ENCODE measurements around the gene GAPDH. TPM values are rescaled to one million over a fixed set of nuclear protein-coding genes. Genes with fewer than 3 reads are reported as not detected.

GAPDH gene
- total RNA-seq, 1 donor from 2014 or later: 5,048 TPM

GRCh38 chr12:6567112-6567670, 32.9 kb downstream of the GAPDH start:
- FAIRE-seq (no peak), DNase-seq (ENCODE audit: low read depth) (peak; percentile 8)
- Histone ChIP-seq H3K27me3 (ENCODE audit: control insufficient read depth, insufficient read depth, low read length) (no peaks in the 10 kb centered on the region), H3K4me3 (ENCODE audit: low read depth, low read length) (peak overlapping the region; percentile 54), H3K36me3 (ENCODE audit: control insufficient read depth, insufficient read depth, low read length) (peaks cover 21% of the 10 kb centered on the region)
- TF ChIP-seq CTCF (IDR thresholded peaks at IDR 0.05; ENCODE audit: insufficient read depth, low read length, severe bottlenecking): no peak

DNA sequence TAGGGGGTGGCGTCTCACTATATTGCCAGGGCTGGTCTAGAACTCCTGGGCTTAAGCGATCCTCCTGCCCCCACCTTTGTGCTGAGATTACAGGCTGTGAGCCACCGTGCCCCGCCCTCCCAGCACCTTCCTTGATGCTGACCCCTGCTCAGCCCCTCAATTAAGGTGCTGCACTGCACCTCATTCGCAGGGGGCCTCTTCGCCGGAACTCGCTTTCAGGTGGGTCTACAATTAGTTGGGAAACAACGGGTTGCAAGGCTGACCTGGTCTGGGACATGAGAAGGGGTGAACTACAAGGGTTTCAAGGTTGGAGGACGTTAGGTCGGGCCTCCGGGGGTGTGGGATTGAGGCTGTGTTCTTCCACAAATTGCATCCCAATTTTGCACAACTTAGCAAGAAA, 35.0 kb downstream of the GAPDH start:
- no peak for TF ChIP-seq CTCF (IDR thresholded peaks at IDR 0.05; ENCODE audit: insufficient read depth, low read length, severe bottlenecking)
- Histone ChIP-seq H3K4me3 (ENCODE audit: low read depth, low read length) (no peak overlapping the region), H3K27me3 (ENCODE audit: control insufficient read depth, insufficient read depth, low read length) (no peaks in the 10 kb centered on the region), H3K36me3 (ENCODE audit: control insufficient read depth, insufficient read depth, low read length) (peaks cover 15% of the 10 kb centered on the region)
- FAIRE-seq: no peak
- no peak for DNase-seq (ENCODE audit: low read depth)

- Histone ChIP-seq H3K27me3 (ENCODE audit: control insufficient read depth, insufficient read depth, low read length) (no peaks in the 10 kb centered on the region), H3K36me3 (ENCODE audit: control insufficient read depth, insufficient read depth, low read length) (peaks cover 17% of the 10 kb centered on the region), H3K4me3 (ENCODE audit: low read depth, low read length) (no peak overlapping the region)
- no peak for TF ChIP-seq CTCF (IDR thresholded peaks at IDR 0.05; ENCODE audit: insufficient read depth, low read length, severe bottlenecking)
- no peak for DNase-seq (ENCODE audit: low read depth)
- FAIRE-seq: no peak
These were observed 35.5 kb downstream of the GAPDH start for GRCh38 chr12:6569786-6570185.

GRCh38 chr12:6570264-6570887, 36.1 kb downstream of the GAPDH start:
- peaks cover 17% of the 10 kb centered on the region for H3K36me3 ChIP-seq (ENCODE audit: control insufficient read depth, insufficient read depth, low read length)
- FAIRE-seq (no peak), DNase-seq (ENCODE audit: low read depth) (peak; percentile 20)
- TF ChIP-seq CTCF (IDR thresholded peaks at IDR 0.05; ENCODE audit: insufficient read depth, low read length, severe bottlenecking): peak; percentile 69
- no peaks in the 10 kb centered on the region for H3K27me3 ChIP-seq (ENCODE audit: control insufficient read depth, insufficient read depth, low read length)
- no peak overlapping the region for H3K4me3 ChIP-seq (ENCODE audit: low read depth, low read length)

DNA sequence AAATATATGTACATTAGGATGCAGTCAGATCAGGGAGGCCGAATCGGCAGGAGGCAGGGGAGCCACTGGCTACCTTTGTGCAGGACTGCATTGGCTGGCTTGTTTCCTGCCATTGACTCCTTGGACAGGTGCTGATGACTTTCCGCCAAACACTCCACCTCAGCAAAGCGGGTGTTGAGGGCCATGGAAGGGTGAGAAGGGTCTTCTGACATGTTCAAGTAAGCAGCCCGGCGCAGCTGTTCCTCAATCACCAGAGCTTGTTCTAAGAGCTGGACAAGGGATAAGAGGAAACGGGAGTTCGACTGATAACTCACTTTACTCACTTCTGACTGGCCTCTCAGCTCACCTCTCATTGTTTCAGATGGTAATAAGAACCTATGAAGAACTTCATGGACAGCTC, 38.7 kb downstream of the GAPDH start:
- no peaks in the 10 kb centered on the region for H3K27me3 ChIP-seq (ENCODE audit: control insufficient read depth, insufficient read depth, low read length)
- H3K4me3 ChIP-seq (ENCODE audit: low read depth, low read length): no peak overlapping the region
- peaks cover 28% of the 10 kb centered on the region for H3K36me3 ChIP-seq (ENCODE audit: control insufficient read depth, insufficient read depth, low read length)
- TF ChIP-seq CTCF (IDR thresholded peaks at IDR 0.05; ENCODE audit: insufficient read depth, low read length, severe bottlenecking): no peak
- DNase-seq (ENCODE audit: low read depth) (no peak), FAIRE-seq (no peak)
